ENCODE data around the gene COL27A1. TPM values are rescaled to one million over a fixed set of nuclear protein-coding genes. Genes with fewer than 3 reads are reported as not detected.

Gene COL27A1
- total RNA-seq, 1 experiment from 2014 or later = 12.0 TPM

DNA sequence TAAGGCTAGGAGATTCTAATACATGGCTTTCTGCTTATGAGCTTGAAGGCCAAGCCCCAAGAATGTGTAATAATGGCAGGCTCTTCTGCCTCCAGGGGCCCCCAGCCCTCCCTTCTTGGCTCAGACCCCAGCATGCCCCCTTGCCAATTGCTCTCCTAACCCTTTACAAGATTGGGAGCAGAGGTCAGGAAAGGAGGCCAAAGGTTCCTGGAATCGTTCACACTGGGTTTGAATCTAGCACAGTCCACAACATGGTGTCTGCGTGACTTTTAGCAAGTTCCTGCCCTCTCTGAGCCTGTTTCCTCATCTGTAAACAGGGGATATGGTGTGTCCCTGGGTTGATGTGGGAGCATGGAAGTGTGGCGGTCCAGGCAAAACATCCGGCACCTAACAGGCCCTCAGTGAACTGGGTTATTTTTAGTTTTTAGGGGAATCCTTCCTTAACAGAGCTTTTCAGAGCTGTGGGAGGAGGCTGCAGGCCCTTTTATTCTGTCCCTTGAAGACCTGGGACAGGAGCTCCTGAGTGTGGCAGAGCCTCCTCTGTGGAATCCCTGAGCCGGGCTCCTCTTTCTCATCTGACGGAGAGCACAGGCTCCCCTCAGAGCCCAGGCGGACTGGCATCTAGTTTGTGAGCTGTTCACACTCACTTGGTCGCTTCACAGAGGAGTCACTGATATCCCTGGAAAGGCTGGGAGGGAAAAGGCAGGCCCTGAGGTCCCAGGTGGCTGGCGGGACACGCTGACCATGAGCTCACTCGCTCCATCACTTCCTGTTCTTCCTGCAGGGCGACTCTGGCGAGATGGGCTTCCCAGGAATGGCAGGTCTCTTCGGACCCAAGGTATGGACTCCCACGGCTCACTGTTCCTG lies 144.2 kb downstream of the COL27A1 start:
- Histone ChIP-seq H3K79me2 (ENCODE audit: insufficient read depth, low read length) (no peaks in the 10 kb centered on the region), H3K36me3 (ENCODE audit: control insufficient read depth in 1 of 2, insufficient read depth in 2 of 2, low read length in 2 of 2) (peaks cover 0 to 6% of the 10 kb centered on the region in 2 experiments; a peak in 1 of 4 replicates), H4K20me1 (ENCODE audit: insufficient read depth) (no peaks in the 10 kb centered on the region), H3K27me3 (ENCODE audit: insufficient read depth, low read length) (no peaks in the 10 kb centered on the region), H3K9me2 (ENCODE audit: insufficient read depth) (no peaks in the 10 kb centered on the region), H3K27ac (ENCODE audit: low read depth, low read length) (no peak overlapping the region), H3K4me3 (replicated peaks in 1 of 2; ENCODE audit: low read depth in 1 of 2, low read length in 2 of 2) (no peak overlapping the region), H3K9ac (ENCODE audit: low read length) (no peak overlapping the region), H3K4me2 (ENCODE audit: low read length) (no peak overlapping the region), H3K9me3 (ENCODE audit: control insufficient read depth in 1 of 2, insufficient read depth in 1 of 2, low read depth in 1 of 2, low read length in 2 of 2) (no peaks in the 10 kb centered on the region), H3K4me1 (ENCODE audit: control insufficient read depth in 1 of 2, insufficient read depth in 2 of 2, low read length in 2 of 2) (no peaks in the 10 kb centered on the region), H2AFZ (ENCODE audit: low read depth, low read length, poor library complexity, severe bottlenecking) (no peak overlapping the region)
- ChIA-PET POLR2A (no interaction called here), RAD21 (ENCODE audit: low non-redundant PET in 1 of 2, low total read pairs in 2 of 2, uncharacterized antibody in 2 of 2, unreplicated experiment in 2 of 2) (no interaction called here), CTCF (interaction anchor here (0.9 to 1.6 kb wide), 2 partner anchors 8 to 217 kb away, joined by 4 to 6 read pairs; no protein-coding TSS in a partner anchor)
- BruUV-seq (replicated peaks) = no TSS peak
- DNase-seq (ENCODE audit: low read depth, low spot score) (no peak), ATAC-seq (no peak)
- intact Hi-C loops (cut with micrococcal nuclease) = no loop called here
- no peak for TF ChIP-seq EGR1 (IDR thresholded peaks at IDR 0.05; ENCODE audit: low read depth)
- TF ChIP-seq, protein P1, sequence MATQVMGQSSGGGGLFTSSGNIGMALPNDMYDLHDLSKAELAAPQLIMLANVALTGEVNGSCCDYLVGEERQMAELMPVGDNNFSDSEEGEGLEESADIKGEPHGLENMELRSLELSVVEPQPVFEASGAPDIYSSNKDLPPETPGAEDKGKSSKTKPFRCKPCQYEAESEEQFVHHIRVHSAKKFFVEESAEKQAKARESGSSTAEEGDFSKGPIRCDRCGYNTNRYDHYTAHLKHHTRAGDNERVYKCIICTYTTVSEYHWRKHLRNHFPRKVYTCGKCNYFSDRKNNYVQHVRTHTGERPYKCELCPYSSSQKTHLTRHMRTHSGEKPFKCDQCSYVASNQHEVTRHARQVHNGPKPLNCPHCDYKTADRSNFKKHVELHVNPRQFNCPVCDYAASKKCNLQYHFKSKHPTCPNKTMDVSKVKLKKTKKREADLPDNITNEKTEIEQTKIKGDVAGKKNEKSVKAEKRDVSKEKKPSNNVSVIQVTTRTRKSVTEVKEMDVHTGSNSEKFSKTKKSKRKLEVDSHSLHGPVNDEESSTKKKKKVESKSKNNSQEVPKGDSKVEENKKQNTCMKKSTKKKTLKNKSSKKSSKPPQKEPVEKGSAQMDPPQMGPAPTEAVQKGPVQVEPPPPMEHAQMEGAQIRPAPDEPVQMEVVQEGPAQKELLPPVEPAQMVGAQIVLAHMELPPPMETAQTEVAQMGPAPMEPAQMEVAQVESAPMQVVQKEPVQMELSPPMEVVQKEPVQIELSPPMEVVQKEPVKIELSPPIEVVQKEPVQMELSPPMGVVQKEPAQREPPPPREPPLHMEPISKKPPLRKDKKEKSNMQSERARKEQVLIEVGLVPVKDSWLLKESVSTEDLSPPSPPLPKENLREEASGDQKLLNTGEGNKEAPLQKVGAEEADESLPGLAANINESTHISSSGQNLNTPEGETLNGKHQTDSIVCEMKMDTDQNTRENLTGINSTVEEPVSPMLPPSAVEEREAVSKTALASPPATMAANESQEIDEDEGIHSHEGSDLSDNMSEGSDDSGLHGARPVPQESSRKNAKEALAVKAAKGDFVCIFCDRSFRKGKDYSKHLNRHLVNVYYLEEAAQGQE (IDR thresholded peaks at IDR 0.05; ENCODE audit: low read depth) = no peak
- TF ChIP-seq CBX3 (IDR thresholded peaks at IDR 0.05; ENCODE audit: low read depth) = no peak
- TF ChIP-seq YY1 (IDR thresholded peaks at IDR 0.05; ENCODE audit: extremely low read depth, insufficient replicate concordance, low read depth, low read length) = no peak
- TF ChIP-seq FOSL1 (IDR thresholded peaks at IDR 0.05; ENCODE audit: low read depth) = no peak
- TF ChIP-seq, protein P2, sequence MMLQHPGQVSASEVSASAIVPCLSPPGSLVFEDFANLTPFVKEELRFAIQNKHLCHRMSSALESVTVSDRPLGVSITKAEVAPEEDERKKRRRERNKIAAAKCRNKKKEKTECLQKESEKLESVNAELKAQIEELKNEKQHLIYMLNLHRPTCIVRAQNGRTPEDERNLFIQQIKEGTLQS (IDR thresholded peaks at IDR 0.05) = no peak
- TF ChIP-seq, protein P3, sequence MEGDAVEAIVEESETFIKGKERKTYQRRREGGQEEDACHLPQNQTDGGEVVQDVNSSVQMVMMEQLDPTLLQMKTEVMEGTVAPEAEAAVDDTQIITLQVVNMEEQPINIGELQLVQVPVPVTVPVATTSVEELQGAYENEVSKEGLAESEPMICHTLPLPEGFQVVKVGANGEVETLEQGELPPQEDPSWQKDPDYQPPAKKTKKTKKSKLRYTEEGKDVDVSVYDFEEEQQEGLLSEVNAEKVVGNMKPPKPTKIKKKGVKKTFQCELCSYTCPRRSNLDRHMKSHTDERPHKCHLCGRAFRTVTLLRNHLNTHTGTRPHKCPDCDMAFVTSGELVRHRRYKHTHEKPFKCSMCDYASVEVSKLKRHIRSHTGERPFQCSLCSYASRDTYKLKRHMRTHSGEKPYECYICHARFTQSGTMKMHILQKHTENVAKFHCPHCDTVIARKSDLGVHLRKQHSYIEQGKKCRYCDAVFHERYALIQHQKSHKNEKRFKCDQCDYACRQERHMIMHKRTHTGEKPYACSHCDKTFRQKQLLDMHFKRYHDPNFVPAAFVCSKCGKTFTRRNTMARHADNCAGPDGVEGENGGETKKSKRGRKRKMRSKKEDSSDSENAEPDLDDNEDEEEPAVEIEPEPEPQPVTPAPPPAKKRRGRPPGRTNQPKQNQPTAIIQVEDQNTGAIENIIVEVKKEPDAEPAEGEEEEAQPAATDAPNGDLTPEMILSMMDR (IDR thresholded peaks at IDR 0.05 in 2 of 3, conservative IDR thresholded peaks at IDR 0.05 in 1 of 3; ENCODE audit: borderline replicate concordance in 1 of 3, insufficient read depth in 1 of 3, low read depth in 2 of 3, low read length in 2 of 3) = no peak
- no peak for TF ChIP-seq ELF1 (IDR thresholded peaks at IDR 0.05; ENCODE audit: borderline replicate concordance, low read depth)
- no peak for TF ChIP-seq EZH2phosphoT487 (IDR thresholded peaks at IDR 0.05; ENCODE audit: borderline replicate concordance)
- TF ChIP-seq JUND (IDR thresholded peaks at IDR 0.05) = no peak
- TF ChIP-seq EZH2 (IDR thresholded peaks at IDR 0.05) = no peak
- no peak for TF ChIP-seq ZNF274 (IDR thresholded peaks at IDR 0.05; ENCODE audit: low read depth, low read length)
- no peak for TF ChIP-seq POLR2A (IDR thresholded peaks at IDR 0.05; ENCODE audit: borderline replicate concordance, extremely low read depth, insufficient read depth, insufficient read length)
- TF ChIP-seq RAD21 (IDR thresholded peaks at IDR 0.05; ENCODE audit: low read depth) = no peak

Measured in HCT116 (cell line).